Left renal pelvis (tissue), 4 donors: ENCODE measurements around the gene DNHD1. TPM values are rescaled to one million over a fixed set of nuclear protein-coding genes. Genes with fewer than 3 reads are reported as not detected.

ENCODE experiments used
- polyA plus RNA-seq, 4 donors: library from polyadenylated mRNA; unstranded; fragments of 120-200 nt; gene quantifications; one replicate each; pipeline ENCODE4 v1.2.1, GENCODE V29; 2013; ENCODE audit not compliant: insufficient read length in 4 of 4

The DNHD1 gene
- polyA plus RNA-seq, 4 donors = 4.9 to 12.6 (median 8.2) TPM

Other genes starting within 250 kb of the DNHD1 start
- gene CCKBR, start 237.4 kb upstream of the DNHD1 start, polyA plus RNA-seq = under 1 TPM; 0.25 to 0.76 (median 0.56) TPM
- 10 to 100 TPM; 12.0 to 39.8 (median 16.9) TPM for gene CAVIN3, start 176.8 kb upstream of the DNHD1 start, polyA plus RNA-seq
- 10 to 100 TPM; 33.8 to 35.8 (median 34.8) TPM for gene SMPD1, start 106.8 kb upstream of the DNHD1 start, polyA plus RNA-seq
- gene APBB1, start 78.2 kb upstream of the DNHD1 start, polyA plus RNA-seq = 10 to 100 TPM; 47.0 to 60.0 (median 51.3) TPM
- gene HPX, start 56.3 kb upstream of the DNHD1 start, polyA plus RNA-seq = 1 to 10 TPM; 2.4 to 7.4 (median 3.6) TPM
- gene TRIM3, start 23.3 kb upstream of the DNHD1 start, polyA plus RNA-seq = 10 to 100 TPM; 16.4 to 32.0 (median 21.0) TPM
- gene ARFIP2, start 15.9 kb upstream of the DNHD1 start, polyA plus RNA-seq = 10 to 100 TPM; 52.2 to 77.1 (median 66.8) TPM
- gene TIMM10B, start 15.8 kb upstream of the DNHD1 start, polyA plus RNA-seq = 10 to 100 TPM; 25.5 to 39.3 (median 38.4) TPM
- gene RRP8, start 106.3 kb downstream of the DNHD1 start, polyA plus RNA-seq = 10 to 100 TPM; 19.2 to 24.9 (median 19.9) TPM
- 100 to 1,000 TPM; 141 to 176 (median 151) TPM for gene ILK, start 106.5 kb downstream of the DNHD1 start, polyA plus RNA-seq
- 10 to 100 TPM; 62.2 to 93.7 (median 80.0) TPM for gene TAF10, start 114.9 kb downstream of the DNHD1 start, polyA plus RNA-seq
- gene TPP1, start 122.1 kb downstream of the DNHD1 start, polyA plus RNA-seq = 100 to 1,000 TPM in 3 of 4 donors, 10 to 100 TPM in 1; 61.8 to 134 (median 110) TPM
- gene DCHS1, start 158.5 kb downstream of the DNHD1 start, polyA plus RNA-seq = 10 to 100 TPM; 30.3 to 79.9 (median 36.9) TPM
- 10 to 100 TPM; 45.6 to 68.1 (median 64.6) TPM for gene MRPL17, start 186.1 kb downstream of the DNHD1 start, polyA plus RNA-seq